DMS53 treated with DMSO at 0.1 percent for 48 hours (cell line): ENCODE results near the gene SHMT2.
"Not testable (repeated sequence)": the region's sequence is repeated elsewhere in the genome, so short reads cannot be mapped to it uniquely, and the experiment has no call there.

Source experiments
- DNase-seq: peaks from one replicate; lab custom pipeline; 2025; ENCODE audit not compliant: unreplicated experiment; lab: John Stamatoyannopoulos, UW

The SHMT2 gene

DNA sequence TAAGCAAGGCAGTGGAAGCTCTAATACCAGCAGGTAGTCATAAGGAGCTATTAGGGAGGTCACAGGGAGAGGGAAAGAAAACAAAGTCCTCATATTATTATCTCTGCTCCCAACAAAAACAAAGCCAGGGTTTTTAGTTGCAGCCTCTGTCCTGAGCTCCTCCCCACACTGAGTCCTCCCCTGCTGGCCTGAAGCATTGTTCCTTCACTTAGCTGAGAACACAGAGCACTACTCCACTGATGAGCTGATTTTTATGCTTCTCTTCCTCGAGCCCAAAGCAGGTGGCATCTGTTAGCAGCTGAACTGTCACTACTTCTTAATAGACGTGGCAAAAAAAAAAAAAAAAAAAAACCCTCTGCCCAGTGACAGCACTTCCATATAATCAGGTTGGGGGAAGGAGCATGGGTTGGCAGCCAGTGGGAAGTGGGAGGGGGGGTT is 31.9 kb downstream of the SHMT2 start:
- peak; percentile 6 for DNase-seq

DNA sequence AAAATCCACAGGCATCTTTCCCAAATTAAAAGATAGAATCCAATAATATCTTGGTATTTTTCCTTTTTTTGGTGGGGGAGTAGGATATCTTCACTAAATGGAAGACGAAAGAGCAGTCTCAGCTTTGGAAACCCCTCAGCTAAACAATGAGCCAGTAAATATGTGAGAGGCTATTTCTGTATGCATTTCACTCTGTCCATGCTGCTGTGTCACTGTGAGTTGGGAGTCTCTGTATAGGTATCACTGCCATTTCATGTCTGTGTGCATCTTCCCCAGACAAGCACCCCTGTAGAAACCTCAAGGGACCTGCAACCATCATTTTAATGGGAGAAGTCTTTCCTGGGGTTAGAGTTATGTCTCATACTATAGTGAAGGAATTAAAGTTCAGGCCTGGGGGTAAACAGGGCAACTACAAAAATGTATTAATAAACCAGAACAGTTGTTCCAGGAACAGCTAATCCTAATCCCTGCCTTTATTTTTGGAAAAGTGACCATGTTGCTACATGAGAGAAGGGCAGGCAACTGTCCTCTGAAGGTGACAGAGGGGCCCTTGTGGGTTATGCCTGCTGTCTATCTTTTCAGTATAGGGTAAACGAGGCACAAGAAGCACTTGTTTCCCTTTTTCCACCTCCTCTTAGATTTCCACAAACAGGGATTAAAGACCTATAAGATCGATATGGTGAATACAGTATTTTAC is 32.8 kb downstream of the SHMT2 start:
- DNase-seq = no peak

DNA sequence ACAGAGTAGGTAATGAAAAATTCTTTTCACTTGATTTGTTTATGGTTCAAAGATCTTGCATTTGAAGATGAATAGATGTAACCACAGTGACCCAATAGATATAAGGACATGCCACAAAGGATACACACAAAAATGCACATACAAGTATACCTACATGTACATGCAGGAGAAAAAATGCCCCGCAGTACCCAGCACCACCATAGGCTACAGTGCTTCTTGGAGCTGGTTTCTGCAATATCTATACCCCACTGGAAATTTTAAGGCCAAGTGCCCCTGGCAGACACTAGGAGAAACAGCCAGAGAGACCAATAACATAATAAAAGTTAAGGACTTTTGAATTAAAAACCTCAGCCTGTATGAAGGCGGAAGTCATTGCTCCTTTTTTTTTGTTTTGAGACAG is 33.6 kb downstream of the SHMT2 start:
- DNase-seq = no peak

DNA sequence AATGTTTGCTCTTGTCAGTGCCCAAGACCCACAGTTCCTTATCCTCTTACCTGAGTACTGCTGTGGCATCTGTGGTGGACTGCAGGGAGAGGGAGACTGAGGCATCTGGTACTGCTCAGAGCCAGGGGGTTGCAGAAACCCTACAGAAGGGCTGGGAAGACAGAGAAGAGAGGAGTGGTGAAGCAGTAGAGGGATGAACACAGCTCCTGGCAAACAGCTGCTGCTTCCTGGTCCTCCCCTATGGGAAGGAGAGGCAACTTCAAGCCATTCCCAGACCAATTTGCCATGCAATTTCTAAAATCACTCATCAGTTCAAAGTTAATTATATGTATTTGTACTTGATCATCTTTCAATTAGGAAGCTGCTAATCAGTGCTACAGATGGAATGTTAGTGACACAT is 37.2 kb downstream of the SHMT2 start:
- DNase-seq = no peak

DNA sequence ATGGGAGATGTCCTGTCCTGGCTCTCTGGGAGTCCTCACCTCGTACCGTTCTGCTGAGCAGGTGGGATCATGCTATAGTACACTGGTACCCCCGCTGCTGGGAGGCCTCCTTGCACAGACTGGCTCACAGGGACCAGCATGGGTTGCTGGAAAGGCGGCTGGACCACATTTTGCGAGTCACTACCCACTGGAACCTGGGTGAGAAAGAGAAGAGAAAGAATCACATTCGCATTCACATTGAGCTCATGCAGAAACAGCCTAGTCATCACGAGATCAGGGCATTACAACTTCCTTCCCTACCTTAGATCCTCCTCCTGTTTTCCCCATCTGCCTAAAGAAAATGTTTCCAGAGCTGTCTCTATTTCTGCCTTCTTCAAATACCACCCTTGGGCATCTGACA is 38.8 kb downstream of the SHMT2 start:
- DNase-seq = no peak

DNA sequence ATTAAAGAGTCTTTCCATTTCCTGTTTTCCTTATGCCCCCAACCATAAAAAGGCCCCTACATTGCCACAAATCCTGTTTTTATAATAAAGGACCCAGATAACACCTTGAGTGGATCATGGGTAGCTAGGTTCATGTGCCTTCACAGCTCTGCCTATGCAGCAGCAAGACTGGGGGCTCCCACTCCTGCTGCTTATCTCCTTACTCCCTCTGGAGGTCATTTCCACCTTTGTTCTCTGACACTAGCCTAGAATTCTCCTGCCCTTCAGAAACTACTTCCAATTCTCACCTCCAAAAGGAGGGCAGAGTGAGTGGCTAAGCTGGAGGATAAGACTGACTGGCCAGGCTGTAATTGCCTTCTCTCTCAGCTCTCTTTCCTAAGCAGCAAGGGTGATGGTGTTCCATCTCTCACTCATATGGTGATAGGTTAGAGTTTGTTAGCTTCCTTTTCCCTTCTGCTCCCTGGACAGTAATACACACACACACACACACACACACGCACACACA is 41.5 kb downstream of the SHMT2 start:
- no peak for DNase-seq

DNA sequence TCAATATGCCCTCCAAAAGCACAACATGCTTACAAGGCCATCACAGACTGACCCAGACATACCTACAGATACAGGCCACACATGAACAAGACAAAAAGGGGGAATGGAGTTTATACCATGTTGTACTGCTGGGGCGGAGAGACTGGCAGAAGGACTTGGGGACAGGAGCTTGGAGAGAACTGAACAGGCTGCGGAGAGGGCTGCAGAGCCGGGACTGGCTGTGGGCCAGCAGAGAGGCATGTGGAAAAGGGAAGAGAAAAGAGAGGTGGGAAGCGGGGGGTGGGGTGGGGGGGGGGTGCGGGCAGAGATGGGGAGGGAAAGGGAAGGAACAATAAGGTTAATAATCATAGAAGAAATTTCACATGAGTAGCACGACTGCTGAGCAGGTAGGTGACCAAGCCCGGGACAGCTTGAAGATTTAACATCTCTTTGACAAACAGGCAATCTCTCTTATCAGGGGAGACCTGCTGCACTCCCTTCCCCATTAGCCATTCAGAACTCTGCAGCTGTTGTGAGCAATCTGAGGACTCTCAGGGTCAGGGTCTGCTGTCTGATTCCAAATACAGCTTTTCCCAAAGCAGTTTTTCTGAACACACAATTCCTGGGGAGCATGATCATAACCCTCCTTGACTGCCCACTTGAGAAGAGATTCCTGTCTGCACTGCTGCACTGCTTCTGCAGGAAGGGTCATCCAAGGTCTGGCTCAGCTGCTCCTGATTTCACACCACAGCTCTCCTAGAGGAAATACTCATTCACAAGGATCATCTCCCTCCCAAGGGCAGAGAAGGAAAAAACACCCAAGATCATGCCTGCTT is 43.0 kb downstream of the SHMT2 start:
- no peak for DNase-seq

DNA sequence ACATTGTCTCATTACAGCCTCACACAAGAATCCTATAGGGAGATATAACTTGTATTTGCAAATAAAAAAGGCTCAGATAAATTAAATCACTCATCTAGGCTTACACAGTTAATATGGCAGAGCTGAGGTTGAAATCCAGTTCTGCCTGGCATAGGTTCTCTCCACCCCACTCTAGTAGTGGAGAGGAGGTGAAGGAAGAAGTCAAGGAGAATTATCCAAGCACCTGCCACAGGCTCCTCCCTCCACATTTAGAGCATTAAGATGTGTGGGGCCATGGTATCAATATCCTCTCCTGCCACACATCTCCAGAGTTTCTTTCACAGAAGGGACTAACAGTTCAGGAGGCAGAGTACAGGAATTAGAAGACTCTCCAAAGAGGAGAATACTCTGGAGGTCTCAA is 44.0 kb downstream of the SHMT2 start:
- DNase-seq = no peak

DNA sequence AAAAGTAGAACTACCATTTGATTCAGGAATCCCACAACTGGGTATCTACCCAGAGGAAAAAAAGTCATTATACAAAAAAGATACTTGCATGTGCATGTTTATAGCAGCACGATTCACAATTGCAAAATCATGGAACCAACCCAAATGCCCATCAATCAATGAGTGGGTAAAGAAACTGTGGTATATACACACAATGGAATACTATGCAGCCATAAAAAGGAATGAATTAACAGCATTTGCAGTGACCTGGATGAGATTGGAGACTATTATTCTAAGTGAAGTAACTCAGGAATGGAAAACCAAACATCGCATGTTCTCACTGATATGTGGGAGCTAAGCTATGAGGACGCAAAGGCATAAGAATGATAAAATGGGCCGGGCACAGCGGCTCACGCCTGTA is 46.7 kb downstream of the SHMT2 start:
- not testable (repeated sequence) for DNase-seq

DNA sequence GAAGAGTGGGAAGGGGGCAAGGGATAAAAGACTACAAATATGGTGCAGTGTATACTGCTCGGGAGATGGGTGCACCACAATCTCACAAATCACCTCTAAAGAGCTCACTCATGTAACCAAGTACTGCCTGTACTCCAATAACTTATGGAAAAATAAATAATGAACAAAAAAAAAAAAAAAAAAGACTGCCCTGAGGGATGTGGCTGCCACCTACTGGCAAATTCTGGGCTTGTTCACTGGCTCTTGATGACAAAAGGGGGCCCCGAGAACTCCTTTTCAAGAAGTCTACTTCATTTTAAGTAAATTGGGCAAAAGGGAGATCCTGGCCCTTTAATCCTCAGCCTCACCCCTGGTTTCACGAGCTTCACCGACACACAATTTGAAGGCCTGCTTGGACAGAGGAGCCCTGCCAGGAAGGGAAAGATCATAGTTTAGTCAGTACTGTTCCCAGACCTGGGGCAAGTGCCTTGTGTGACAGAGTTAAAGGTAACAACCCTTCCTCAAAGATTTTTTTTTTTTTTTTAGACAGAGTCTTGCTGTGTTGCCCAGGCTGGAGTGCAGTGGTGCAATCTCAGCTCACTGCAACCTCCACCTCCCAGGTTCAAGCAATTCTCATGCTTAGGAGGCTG is 47.5 kb downstream of the SHMT2 start:
- DNase-seq = peak; percentile 5

DNA sequence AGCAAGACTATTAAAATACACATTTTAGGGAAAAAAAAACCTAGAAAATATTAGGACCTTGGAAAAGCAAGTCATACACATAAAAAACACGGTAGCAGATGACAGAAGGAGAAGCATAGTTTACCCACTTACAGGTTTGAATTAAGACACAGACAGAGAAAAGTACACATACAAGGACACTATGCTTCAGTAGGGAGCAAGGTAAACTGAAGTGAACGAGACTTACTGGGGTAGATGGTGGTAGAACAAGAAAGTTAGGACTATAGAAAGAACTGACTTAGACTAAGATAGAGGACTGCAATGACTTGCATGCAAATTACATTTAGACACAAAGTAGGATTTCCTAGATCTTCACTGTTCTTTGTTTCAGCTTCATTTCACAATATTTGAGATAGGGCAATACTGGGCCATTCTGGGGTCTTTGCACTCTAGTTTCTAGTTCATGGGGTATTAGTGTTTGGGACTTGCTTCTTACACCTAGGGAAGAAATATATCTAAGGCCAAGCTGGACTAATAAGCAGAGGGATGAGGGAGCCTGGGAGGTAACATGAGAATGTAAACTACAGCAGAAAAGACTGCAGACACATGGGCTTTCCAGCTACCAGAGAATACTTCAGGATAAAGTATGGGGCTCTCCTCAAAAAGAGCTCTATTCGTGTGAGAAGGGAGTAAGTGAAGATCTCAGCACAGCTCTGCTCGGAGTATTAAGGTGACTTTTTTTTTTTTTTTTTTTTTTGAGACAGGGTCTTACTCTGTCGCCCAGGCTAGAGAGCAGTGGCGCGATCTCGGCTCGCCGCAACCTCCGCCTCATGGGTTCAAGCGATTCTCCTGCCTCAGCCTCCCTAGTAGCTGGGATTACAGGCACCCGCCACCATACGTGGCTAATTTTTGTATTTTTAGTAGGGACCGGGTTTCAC is 49.2 kb downstream of the SHMT2 start:
- DNase-seq = no peak

DNA sequence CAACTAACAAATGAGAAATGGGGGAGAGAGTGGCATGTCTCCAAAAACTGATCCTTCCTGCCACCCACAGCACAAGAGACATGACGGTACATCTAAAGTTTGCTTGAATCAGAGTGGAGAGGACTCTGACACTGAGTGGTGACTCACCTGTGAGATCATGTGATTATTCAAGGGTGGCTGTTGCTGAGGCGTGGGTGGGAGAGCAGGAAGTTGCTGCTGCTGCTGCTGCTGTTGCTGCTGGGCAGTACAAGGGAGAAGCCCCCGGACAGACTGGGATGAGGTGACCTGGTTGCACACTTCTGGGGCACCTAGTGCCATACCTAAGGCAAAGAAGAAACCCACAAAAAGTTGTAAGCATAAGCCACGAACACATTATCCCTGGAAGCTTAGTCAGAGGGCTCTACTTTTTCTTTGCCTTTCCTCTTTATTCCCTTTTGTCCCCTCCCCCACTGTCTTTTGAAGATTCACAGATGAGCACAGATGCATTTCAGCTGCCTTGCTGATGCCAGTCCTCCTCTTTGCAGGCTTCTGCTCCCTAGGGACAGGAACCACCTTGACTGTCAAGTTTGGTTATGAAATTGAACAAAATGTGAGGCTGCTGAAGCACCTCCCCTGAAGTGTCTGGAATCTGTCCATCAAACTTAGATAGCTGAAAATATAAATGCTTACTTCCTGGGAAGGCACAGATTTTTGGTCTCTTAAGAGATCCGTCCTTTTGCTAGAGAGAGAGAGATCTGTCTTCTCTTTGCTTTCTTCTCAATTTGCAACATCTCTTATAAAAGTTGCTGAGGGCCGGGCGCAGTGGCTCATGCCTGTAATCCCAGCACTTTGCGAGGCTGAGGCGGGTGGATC is 50.9 kb downstream of the SHMT2 start:
- DNase-seq = peak; percentile 96

DNA sequence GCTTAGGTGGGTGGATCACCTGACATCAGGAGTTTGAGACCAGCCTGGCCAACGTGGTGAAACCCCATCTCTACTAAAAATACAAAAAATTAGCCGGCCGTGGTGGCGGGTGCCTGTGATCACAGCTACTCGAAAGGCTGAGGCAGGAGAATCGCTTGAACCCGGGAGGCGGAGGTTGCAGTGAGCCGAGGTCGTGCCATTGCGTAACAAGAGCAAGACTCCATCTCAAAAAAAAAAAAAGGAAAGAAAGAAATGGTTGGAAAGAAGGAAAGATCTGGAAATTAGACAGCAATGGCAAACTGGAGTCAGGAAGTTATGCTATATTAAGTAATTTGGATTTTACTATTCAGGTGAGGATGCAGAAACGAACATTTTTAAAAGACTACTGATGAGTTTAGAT is 52.6 kb downstream of the SHMT2 start:
- DNase-seq = not testable (repeated sequence)
